H1 (cell line): Measurements from ENCODE around the gene TNXB. TPM values are rescaled to one million over a fixed set of nuclear protein-coding genes. Genes with fewer than 3 reads are reported as not detected.

Experiments
- CTBP2 ChIP-seq: IDR thresholded peaks from 2 replicates; pipeline ENCODE4 v1.7.0; 2011; ENCODE audit warnings: borderline replicate concordance, mild to moderate bottlenecking, moderate library complexity, mixed read lengths, low read length; ENCODE audit not compliant: insufficient read depth, insufficient read length
- RBBP5 ChIP-seq: IDR thresholded peaks from 2 replicates; pipeline ENCODE4 v1.7.1; 2012; ENCODE audit warnings: low read depth, mild to moderate bottlenecking, inconsistent platforms, low read length, moderate library complexity, borderline replicate concordance
- SP1 ChIP-seq: IDR thresholded peaks from 2 replicates; pipeline ENCODE4 v1.6.1; 2011; ENCODE audit warnings: low read depth, low read length
- polyA plus RNA-seq, 7 experiments: library from polyadenylated mRNA; depleted of rRNA in 3 of 7; stranded (reverse) in 5 of 7; unstranded in 2 of 7; fragments of >200 nt in 5 of 7; fragments of 200-250 nt in 2 of 7; gene quantifications; 1 replicate in 5 of 7; 2 replicates in 1 of 7; 4 replicates in 1 of 7; pipeline versions ENCODE4 v1.2.1 to v1.2.3, GENCODE V29; 2011 to 2013; ENCODE audit warnings: missing spikeins in 2 of 7, mixed read lengths in 2 of 7
- total RNA-seq: library from RNA; stranded (reverse); fragmentation: NEBNext Ultra II Directional; extraction: Animal tissue kit (Norgen Biotek cat#: 25700); gene quantifications from 2 replicates; pipeline ENCODE4 v1.2.1, GENCODE V29; 2021

The TNXB gene
- total and polyA plus RNA-seq, 2 of the 8 experiments (the other 6 are each of a cell fraction or from before 2014, with no cell fraction given), result 3.1 to 4.8 TPM

DNA sequence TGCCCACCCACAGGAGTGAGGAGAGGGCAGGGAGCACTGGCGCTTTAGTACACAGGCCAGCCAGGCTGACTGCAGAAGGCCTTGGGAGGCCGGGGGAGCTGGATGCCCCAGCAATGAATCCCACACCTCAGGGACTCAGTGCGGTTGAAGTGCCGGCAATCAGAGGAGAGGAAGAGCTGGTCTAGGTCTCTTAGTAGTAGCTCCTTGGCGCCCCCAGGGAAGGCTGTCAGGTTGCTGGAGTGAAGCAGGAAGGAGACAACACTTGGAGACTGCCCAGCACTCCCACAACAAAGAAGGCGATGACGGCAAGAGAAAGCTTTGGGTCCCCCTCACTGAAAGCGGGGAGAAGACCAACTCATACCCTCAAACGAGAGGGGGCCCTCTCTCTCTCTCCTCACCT is 8.3 kb upstream of the TNXB start (continued):
- no peak for TF ChIP-seq SP1
- TF ChIP-seq CTBP2, result no peak
- no peak for TF ChIP-seq RBBP5
